ENCODE results near the gene RNPEPL1. TPM values are rescaled to one million over a fixed set of nuclear protein-coding genes. Genes with fewer than 3 reads are reported as not detected.

The RNPEPL1 gene
- total and polyA plus RNA-seq, 12 donors = 5.1 to 259 (median 59.5) TPM

DNA sequence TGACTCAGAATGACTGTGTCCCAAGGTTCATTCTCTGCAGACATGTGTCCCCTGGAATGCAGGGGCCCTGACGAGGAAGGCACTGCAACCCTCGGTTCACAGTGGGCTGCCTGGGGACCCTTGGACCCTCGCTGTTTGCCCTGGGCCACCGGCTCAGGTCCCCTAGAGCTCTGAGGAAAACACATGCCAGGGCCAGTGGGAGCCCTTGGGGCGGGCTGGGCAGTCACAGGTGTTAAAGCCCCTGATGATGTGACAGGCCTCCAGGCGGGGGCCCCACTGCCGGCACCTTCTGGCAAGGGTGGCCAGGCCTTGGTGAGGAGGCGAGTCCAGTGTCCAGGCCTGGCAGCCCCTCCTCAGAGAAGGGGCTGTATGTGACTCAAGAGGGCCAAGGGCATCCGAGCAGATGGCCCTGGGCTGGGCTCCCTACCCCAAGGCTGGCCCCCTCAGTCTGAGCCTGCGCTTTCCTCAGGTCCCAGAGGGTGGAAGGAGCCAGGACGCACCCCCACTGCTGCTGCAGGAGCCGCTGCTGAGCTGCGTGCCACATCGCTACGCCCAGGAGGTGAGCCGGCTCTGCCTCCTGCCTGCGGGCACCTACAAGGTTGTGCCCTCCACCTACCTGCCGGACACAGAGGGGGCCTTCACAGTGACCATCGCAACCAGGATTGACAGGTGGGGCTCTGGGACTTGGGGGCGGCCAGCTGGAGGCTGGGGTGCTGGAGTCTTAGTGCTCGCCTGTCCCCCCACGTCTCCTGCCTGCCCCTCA is 29.3 kb downstream of the RNPEPL1 start:
- peak in 3 of 7 donors; percentile 5 to 18 (median 8) for DNase-seq
- TF ChIP-seq, protein P1, sequence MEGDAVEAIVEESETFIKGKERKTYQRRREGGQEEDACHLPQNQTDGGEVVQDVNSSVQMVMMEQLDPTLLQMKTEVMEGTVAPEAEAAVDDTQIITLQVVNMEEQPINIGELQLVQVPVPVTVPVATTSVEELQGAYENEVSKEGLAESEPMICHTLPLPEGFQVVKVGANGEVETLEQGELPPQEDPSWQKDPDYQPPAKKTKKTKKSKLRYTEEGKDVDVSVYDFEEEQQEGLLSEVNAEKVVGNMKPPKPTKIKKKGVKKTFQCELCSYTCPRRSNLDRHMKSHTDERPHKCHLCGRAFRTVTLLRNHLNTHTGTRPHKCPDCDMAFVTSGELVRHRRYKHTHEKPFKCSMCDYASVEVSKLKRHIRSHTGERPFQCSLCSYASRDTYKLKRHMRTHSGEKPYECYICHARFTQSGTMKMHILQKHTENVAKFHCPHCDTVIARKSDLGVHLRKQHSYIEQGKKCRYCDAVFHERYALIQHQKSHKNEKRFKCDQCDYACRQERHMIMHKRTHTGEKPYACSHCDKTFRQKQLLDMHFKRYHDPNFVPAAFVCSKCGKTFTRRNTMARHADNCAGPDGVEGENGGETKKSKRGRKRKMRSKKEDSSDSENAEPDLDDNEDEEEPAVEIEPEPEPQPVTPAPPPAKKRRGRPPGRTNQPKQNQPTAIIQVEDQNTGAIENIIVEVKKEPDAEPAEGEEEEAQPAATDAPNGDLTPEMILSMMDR (IDR thresholded peaks at IDR 0.05) = no peak
- TF ChIP-seq POLR2A (IDR thresholded peaks at IDR 0.05) = no peak
- H3K27ac ChIP-seq = no peak overlapping the region
- 60 to 95% (median 88%) methylated on average over 1 to 22 of the region's 22 CpGs for WGBS, 4 donors
- H3K4me1 ChIP-seq (replicated peaks in 1 of 2) = no peaks in the 10 kb centered on the region
- intact Hi-C loops (cut with DNase I) = no loop called here
- no peak overlapping the region for H3K4me3 ChIP-seq
- H3K36me3 ChIP-seq (replicated peaks in 1 of 2) = peaks cover 0 to 21% of the 10 kb centered on the region in 2 donors
- no peaks in the 10 kb centered on the region for H3K9me3 ChIP-seq (replicated peaks in 1 of 3)
- no peaks in the 10 kb centered on the region for H3K27me3 ChIP-seq

GRCh38 chr2:240598311-240598911 is 30.1 kb downstream of the RNPEPL1 start:
- WGBS, 4 donors = 85 to 94% (median 93%) methylated on average over 6 to 17 of the region's 17 CpGs
- intact Hi-C loops (cut with DNase I) = no loop called here
- TF ChIP-seq, protein P1 (IDR thresholded peaks at IDR 0.05) = no peak
- no peak for TF ChIP-seq POLR2A (IDR thresholded peaks at IDR 0.05)
- peak in 2 of 7 donors; percentile 4 to 7 for DNase-seq
- no peaks in the 10 kb centered on the region for H3K27me3 ChIP-seq
- no peak overlapping the region for H3K27ac ChIP-seq
- H3K4me3 ChIP-seq = no peak overlapping the region
- no peaks in the 10 kb centered on the region for H3K9me3 ChIP-seq (replicated peaks in 1 of 3)
- H3K36me3 ChIP-seq (replicated peaks in 1 of 2) = peaks cover 0 to 21% of the 10 kb centered on the region in 2 donors
- no peaks in the 10 kb centered on the region for H3K4me1 ChIP-seq (replicated peaks in 1 of 2)

GRCh38 chr2:240599141-240599583 is 30.9 kb downstream of the RNPEPL1 start:
- 91 to 98% (median 95%) methylated on average over 9 to 11 of the region's 11 CpGs for WGBS, 4 donors

GRCh38 chr2:240600451-240600961 is 32.2 kb downstream of the RNPEPL1 start:
- peak in 1 of 7 donors; percentile 11 for DNase-seq
- intact Hi-C loops (cut with DNase I) = no loop called here

More at GRCh38 chr2:240599141-240599583, 30.9 kb downstream of the RNPEPL1 start:
- no peak overlapping the region for H3K27ac ChIP-seq
- no peaks in the 10 kb centered on the region for H3K27me3 ChIP-seq
- no peaks in the 10 kb centered on the region for H3K9me3 ChIP-seq (replicated peaks in 1 of 3)
- intact Hi-C loops (cut with DNase I) = no loop called here
- no peak overlapping the region for H3K4me3 ChIP-seq
- peak in 2 of 7 donors; percentile 4 to 5 for DNase-seq
- peaks cover 0 to 21% of the 10 kb centered on the region in 2 donors for H3K36me3 ChIP-seq (replicated peaks in 1 of 2)
- no peaks in the 10 kb centered on the region for H3K4me1 ChIP-seq (replicated peaks in 1 of 2)
- TF ChIP-seq, protein P1 (IDR thresholded peaks at IDR 0.05) = no peak
- no peak for TF ChIP-seq POLR2A (IDR thresholded peaks at IDR 0.05)

More at GRCh38 chr2:240600451-240600961, 32.2 kb downstream of the RNPEPL1 start:
- WGBS, 4 donors = 94 to 100% (median 95%) methylated on average over 2 to 16 of the region's 16 CpGs
- H3K4me1 ChIP-seq (replicated peaks in 1 of 2) = no peaks in the 10 kb centered on the region
- no peak overlapping the region for H3K27ac ChIP-seq
- no peak overlapping the region for H3K4me3 ChIP-seq
- no peaks in the 10 kb centered on the region for H3K27me3 ChIP-seq
- peaks cover 0 to 18% of the 10 kb centered on the region in 2 donors for H3K36me3 ChIP-seq (replicated peaks in 1 of 2)
- TF ChIP-seq, protein P1 (IDR thresholded peaks at IDR 0.05) = no peak
- no peak for TF ChIP-seq POLR2A (IDR thresholded peaks at IDR 0.05)
- no peaks in the 10 kb centered on the region for H3K9me3 ChIP-seq (replicated peaks in 1 of 3)

Measured in adrenal gland (tissue), 12 donors.